GM19035 (cell line): ENCODE results near the gene KLHL20.
"Not testable (repeated sequence)": the region's sequence is repeated elsewhere in the genome, so short reads cannot be mapped to it uniquely, and the experiment has no call there.

Source experiments
- ATAC-seq: cut with Tn5 transposase; IDR thresholded peaks from one replicate; pipeline ENCODE4 v1.9.1; 2021; ENCODE audit not compliant: unreplicated experiment

Gene KLHL20

GRCh38 chr1:173749137-173749536 is 34.4 kb downstream of the KLHL20 start:
- ATAC-seq: no peak

- no peak for ATAC-seq
These were observed 39.0 kb downstream of the KLHL20 start for GRCh38 chr1:173753830-173754229.

- no peak for ATAC-seq
These were observed 42.9 kb downstream of the KLHL20 start for GRCh38 chr1:173757666-173758065.

- no peak for ATAC-seq
These were observed 43.3 kb downstream of the KLHL20 start for GRCh38 chr1:173758110-173758509.

GRCh38 chr1:173758980-173759379 is 44.2 kb downstream of the KLHL20 start:
- ATAC-seq: no peak

- not testable (repeated sequence) for ATAC-seq
These were observed 49.5 kb downstream of the KLHL20 start for GRCh38 chr1:173764331-173764730.

- no peak for ATAC-seq
These were observed 53.4 kb downstream of the KLHL20 start for GRCh38 chr1:173768206-173768605.

GRCh38 chr1:173768827-173769226 is 54.0 kb downstream of the KLHL20 start:
- no peak for ATAC-seq

GRCh38 chr1:173770330-173770729 is 55.5 kb downstream of the KLHL20 start:
- ATAC-seq: not testable (repeated sequence)

GRCh38 chr1:173771560-173771959 is 56.8 kb downstream of the KLHL20 start:
- no peak for ATAC-seq

GRCh38 chr1:173775578-173776226 is 60.9 kb downstream of the KLHL20 start:
- no peak for ATAC-seq

- no peak for ATAC-seq
These were observed 65.2 kb downstream of the KLHL20 start for GRCh38 chr1:173779936-173780335.

GRCh38 chr1:173784997-173785396 is 70.2 kb downstream of the KLHL20 start:
- no peak for ATAC-seq

GRCh38 chr1:173789841-173790240 is 75.1 kb downstream of the KLHL20 start:
- no peak for ATAC-seq

GRCh38 chr1:173798078-173798477 is 83.3 kb downstream of the KLHL20 start:
- no peak for ATAC-seq

GRCh38 chr1:173799995-173800394 is 85.2 kb downstream of the KLHL20 start:
- ATAC-seq: not testable (repeated sequence)

GRCh38 chr1:173802961-173803360 is 88.2 kb downstream of the KLHL20 start:
- no peak for ATAC-seq

- ATAC-seq: not testable (repeated sequence)
These were observed 98.9 kb downstream of the KLHL20 start for GRCh38 chr1:173813654-173814053.

- ATAC-seq: no peak
These were observed 103.7 kb downstream of the KLHL20 start for GRCh38 chr1:173818459-173818858.

GRCh38 chr1:173821680-173822079 is 106.9 kb downstream of the KLHL20 start:
- no peak for ATAC-seq

- ATAC-seq: peak; percentile 46
These were observed 109.1 kb downstream of the KLHL20 start for GRCh38 chr1:173823781-173824314.

GRCh38 chr1:173824315-173825081 is 109.7 kb downstream of the KLHL20 start, which contains the start of the genes CENPL and DARS2:
Gene CENPL (minus strand): TSS chr1:173824883. CDS start chr1:173811299, 13,584 bp downstream.
Gene DARS2 (plus strand): TSS chr1:173824673. CDS start chr1:173825230, 557 bp downstream.
- peak; percentile 79 for ATAC-seq
